Stimulated activated naive CD8-positive, alpha-beta T cell treated with anti-CD3 and anti-CD28 coated beads, Interleukin-15, Interleukin-2, amounts not matched to agents 100 U/mL and 50 U/mL, for 24 hours (primary cell): ENCODE measurements around the gene CHST15.
"Not testable (repeated sequence)": the region's sequence is repeated elsewhere in the genome, so short reads cannot be mapped to it uniquely, and the experiment has no call there.

Source experiments
- ATAC-seq: fragments of 150-1000 bp; cut with Tn5 transposase; one replicate; pipeline ENCODE4 v1.10.0; 2021
- DNase-seq: peaks from one replicate; pipeline ENCODE4 v3.0.0; 2021

Gene CHST15

DNA sequence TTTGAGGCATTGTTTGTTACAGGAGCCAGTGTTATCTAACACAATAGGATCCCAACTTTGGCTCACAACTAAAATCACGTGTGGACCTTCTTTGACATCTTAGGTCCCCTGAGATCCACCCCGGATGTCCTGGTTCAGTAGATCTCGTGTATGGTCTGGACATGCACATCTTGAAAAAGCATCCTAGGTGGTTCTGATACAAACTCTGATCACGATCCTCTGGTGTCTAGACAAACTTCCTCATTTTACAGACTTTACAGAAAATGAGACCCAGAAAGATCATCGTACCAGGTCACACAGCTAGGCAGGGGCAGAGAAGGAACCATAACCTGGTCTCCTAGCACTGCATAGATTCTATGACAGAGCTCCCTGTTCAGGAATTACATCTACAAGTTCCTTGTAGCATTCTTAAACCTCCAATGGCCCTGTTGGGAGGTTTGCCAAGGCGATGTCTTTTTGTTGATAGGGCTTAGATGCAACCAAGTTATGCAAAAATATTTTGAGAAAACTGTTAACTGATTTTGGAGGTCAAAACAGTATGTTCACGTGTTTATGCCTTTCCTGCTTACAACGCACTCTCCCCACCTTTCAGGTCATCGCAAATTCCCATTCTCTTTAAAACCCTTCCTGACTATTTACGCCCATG is 30.8 kb upstream of the CHST15 start:
- DNase-seq (no peak), ATAC-seq (no peak)

DNA sequence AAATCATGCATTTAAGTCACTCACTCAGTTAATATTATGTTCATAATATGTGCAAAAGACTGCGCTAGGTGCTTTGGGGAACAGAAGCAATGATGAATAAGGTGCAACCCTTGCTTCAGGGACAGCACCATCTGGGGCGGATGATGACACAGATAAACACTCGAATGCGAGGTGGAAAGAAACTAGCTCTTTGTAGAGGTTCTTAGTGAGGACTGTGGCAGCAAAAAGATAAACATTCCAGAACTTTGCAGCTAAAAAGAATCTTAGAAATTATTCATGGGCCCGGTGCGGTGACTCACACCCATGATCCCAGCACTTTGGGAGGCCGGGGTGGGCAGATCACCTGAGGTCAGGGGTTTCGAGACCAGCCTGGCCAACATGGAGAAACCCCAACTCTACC is 29.8 kb upstream of the CHST15 start:
- DNase-seq (no peak), ATAC-seq (no peak)

DNA sequence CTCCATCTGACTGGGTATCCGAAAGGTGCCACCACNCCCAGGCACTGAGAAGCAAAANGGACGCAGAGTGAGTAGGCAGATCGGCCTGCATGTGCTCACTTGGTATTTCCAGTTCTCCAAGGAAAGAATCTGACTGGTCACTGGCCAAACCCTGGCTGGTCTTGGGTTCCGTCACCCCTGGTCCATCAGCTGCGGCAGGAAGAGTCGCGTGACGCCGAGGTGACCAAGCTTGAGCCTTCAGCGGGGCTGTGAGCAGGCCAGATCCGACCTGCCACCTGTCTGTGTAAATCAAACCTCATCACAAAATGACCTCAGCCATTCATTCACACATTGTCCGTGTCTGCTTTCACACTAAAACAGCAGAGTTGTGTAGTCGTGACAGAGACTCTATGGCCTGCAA is 28.8 kb upstream of the CHST15 start:
- ATAC-seq: no peak

DNA sequence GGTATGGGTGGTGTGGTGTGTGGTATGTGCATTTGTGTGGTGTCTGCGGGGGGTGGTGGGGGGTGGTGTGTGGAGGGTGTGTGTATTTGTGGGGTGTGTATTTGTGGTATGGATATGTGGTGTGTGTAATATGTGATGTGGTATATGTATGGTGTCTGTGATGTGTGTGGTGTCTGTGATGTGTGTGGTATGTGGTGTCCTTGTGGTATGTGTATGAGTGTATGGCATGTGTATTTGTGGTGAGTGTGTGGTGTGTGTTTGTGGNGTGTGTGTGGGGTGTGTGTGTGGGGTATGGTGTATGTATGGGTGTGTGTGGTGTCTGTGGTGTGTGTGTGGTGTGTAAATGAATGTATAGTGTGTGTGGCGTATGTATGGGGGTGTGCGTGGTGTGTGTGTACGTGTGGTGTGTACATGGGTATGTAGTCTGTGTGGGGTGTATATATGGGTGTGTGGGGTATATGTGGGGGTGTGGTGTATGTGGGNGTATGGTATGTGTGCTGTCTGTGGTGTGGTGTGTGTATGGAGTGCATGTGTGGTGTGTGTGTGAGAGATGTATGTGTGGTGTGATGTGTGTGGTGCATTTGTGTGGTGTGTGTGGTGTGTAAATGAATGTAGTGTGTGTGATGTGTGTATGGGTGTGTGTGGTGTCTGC is 27.1 kb upstream of the CHST15 start:
- DNase-seq (no peak), ATAC-seq (no peak)

More for the DNA sequence above, 28.8 kb upstream of the CHST15 start:
- DNase-seq: no peak

DNA sequence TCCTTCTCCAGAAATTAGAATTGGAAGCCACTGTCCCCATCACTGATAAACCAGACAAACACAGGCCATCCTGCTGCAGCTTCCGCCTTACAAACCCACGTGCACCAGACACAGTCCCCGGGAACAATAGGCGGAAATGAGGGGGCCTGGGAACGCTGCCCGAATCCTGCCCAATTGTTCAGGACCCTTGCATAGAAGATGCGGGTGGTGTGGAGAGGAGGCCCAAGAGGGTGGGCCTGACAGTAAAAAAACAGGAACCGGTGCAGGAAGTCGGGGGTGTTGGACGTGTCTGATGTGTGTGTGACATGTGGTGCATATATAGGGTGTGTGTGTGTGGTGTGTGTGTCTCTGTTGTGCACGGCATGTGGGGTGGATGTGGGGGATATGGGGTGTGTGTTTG is 26.5 kb upstream of the CHST15 start:
- DNase-seq (no peak), ATAC-seq (no peak)

DNA sequence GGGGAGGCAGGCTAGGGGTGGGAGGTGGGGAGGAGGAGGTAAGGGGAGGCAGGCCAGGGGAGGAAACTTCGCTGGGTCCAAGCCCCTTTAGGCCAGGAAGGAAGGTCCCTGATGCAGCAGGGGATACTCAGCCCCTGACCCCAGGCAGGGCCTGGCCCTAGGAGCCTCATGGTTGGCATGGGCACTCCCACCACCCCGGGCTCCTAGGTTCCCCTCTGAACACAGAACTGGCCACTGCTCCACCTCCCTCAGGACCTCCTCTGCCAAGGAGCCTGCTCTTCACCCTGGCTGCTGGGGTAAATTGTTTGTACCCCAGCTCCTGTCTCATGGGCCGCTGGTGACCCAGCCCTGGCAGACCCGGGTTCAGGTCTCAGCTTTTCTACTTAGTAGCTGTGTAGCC is 25.8 kb upstream of the CHST15 start:
- DNase-seq: no peak
- no peak for ATAC-seq

DNA sequence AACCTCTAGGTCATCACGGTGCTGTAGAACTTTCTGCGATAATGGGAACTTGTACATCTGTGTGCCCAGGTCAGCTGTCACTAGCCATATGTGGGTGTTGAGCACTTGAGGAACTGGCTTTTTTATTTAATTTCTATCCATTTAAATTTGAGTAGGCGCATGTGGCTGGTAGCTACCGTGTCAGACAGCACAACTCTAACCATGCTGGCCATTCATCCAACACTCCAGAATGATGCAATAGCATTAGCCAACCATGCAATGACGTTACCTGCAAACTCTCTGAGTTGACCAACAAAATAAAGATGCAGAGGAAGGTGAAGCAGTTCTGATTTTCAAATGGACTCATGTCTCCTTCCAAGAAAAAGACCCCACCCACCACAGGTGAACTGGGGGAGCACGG is 24.4 kb upstream of the CHST15 start:
- ATAC-seq (no peak), DNase-seq (no peak)

DNA sequence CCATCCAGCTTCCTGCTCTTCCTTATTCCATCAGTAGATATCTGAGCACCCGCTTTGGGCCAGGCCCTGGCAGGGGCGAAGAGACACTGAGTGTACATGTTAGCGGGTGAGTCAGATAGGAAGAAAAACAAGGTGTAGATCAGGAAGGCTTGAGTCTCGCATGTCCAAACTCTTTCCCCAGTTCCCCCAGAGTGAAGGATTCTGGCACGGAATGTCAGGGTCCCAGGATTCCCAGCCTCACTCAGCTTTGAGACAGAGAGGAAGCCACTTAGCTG is 24.1 kb upstream of the CHST15 start:
- no peak for ATAC-seq
- no peak for DNase-seq

DNA sequence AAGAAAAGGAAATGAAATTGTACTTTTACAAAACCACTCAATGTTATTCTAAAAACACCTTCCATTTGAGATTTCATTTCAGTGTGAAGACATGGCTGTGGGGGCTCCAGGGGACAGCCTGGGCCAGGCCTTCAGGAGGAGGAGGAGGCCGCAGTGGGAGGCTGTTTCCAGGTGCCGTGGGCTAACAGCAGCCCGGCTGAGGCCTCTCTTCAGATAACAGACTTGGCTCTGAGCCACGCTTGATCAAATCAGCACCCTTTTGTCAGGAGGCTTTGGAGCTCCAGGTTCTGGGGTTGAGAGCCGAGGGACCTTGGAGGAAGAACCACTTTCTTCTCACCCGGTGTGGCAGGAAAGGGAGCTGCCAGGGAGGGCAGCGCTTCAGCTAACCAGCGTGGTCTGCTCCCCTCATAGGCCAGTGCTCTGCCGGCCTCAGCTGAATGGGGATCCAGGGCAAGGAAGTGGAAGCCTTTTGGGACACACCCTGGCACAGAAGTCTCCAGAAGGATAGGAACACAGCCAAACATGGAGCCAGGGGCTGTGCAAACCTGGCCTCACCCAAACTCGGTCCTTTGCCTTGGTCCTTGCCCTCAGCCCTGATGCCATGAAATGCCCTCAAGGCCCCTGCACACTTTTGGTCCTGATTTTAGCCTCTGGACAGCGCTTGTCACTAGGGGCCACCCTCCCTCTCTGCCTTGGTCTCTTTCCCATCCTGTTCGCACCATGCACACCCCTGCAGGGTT is 23.5 kb upstream of the CHST15 start:
- no peak for ATAC-seq
- DNase-seq: no peak

DNA sequence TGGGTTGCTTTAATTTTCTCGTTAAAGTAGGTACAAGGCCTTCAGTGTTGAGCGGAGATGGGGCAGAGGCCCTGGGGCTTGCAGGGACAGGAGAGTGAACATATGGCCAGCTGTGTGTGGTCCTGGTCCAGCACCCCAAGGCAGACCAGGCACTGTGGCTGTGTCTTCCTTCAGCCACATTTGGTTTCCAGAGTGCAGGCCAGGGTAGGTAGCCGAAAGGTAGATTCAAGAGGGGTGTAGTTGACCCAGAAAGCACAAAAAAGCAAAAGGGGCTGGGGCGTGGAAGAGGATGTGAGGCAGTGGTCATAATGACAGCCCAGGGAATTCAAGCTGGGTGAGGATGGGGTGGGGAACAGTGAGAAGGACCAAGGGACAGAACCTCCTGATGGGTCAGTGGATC is 21.3 kb upstream of the CHST15 start:
- ATAC-seq: no peak
- no peak for DNase-seq

DNA sequence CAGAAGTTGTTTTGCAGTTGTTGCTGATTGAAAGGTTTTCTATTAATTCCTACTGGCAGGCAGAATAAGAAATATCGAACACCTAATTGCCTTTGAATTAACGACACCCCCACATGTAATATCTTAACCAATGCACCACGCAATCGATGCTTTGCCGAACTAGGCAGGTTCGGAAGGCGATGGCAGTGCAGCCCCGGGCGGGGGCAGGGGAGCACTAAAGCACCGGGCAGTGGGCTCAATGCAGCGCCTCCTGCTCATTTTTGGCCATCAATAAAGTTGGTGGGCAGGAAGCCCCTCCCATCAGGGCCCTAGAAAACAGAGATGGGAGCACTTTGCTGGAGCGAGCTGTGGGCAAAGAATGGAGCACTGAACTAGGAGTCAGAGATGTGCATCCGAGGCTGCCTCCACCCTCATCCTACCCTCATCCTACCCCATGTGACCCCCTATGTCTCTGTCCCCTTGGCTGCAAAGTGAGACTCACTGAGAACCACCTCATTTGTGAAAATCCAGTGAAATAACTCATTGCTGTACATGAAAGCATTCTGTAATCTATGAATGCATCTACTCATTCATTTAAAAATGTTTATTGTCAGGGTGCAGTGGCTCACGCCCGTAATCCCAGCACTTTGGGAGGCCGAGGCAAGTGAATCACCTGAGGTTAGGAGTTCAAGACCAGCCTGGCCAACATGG is 19.6 kb upstream of the CHST15 start:
- no peak for DNase-seq
- no peak for ATAC-seq

DNA sequence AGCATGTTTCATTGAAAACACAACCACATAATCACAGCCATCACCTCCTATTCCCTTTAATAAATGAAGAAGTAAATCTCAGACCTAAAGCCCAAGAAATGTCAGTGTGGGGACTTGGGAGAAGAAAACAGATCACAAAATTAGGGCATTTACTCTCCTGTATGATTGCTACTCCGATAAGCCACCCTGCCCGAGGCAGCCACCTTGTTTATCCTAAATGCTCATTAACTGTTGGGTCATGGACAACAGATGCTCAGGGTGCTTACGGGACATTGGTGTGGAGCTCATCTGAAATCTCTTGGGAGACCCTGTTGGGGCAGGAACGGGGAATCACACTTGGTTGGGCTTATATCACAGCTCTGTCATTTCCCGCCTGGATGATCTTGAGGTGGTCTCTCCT is 17.5 kb upstream of the CHST15 start:
- ATAC-seq (no peak), DNase-seq (no peak)

DNA sequence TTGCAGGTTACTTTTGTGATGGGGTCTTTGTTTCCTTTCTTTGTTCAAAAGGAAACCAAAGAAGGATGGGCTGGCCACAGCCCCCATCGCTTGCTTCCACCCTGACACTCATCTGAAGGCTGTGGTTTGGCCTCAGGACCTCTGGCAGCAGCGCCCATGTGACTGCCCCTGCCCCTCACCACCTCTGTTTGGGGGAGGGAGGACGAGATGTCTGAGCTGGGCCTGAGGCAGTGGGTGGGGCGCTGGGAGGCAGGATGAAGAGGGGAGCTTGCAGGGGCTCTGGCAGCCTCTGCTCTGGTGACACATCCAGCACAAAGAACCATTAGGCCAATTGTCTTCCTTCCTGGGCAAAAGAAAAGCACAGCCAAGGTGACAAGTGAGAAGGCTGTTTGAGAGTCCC is 15.9 kb upstream of the CHST15 start:
- no peak for ATAC-seq
- DNase-seq: no peak

DNA sequence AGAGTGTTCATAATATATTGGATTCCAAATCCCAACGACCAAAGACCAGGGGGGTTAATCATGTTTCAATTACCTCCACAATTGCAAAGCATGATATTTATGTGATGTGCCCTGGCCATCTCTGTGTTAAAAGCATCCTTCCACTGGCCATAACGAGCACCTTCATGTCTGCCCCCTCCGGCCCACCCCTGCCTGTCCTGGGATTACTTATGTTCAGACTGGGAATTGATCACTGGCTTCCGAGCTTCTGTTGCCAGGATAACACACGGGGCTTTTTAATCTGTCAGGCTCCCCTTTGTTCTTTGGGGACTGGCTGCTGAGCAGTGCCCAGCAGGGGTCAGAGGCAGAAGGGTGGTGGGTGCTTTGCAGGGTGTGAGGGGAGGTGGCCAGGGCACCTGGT is 13.7 kb upstream of the CHST15 start:
- ATAC-seq (no peak), DNase-seq (no peak)

DNA sequence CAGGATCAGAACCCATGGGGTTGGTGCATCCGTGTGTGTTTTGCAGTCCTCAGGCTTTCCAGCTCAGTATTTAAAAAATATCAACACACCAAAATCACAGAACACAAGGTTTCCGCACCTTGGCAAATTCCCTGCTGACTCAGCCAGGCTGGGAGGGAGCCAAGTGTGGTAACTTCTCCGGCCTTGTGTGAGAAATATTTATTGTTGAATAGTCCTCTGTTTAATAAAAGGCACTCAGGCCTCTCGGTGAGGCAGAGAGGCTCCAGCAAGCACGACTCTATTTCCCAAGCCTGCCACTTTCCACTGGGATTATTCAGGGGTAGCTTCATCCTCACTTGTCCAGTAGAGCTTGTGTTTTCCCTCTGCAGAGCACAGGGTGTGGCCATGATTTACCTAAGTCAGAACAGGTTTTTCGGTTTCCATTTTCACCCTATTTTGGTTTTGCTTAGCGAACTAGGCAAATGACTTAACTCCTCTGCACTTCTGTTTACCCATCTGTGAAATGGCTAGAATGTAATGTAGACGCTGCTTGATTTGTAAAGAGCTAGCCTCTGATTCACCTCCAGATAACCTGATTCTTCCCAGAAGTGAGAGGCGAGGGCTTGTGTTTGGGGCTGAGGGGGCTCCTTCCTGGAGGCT is 13.0 kb upstream of the CHST15 start:
- ATAC-seq (peak; percentile 17), DNase-seq (no peak)

DNA sequence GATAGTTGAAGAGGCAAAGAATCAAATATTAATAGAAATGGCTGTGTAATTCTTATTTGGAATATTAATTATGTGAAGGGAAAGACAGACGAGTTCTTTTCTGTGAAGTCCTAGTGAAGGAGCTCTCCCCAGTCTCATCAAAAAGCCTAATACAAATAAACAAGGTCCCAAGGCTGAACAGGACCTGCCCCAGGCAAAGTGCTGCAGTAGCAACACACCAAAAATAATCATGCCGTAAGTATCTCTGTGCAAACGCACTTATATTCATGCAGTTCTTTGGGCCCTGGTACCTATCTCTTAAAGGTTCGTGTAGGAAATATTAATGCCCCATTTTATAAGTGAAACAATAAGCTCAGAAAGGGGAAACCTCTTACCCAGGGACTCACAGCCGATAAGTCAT is 12.2 kb upstream of the CHST15 start:
- no peak for DNase-seq
- ATAC-seq: no peak

DNA sequence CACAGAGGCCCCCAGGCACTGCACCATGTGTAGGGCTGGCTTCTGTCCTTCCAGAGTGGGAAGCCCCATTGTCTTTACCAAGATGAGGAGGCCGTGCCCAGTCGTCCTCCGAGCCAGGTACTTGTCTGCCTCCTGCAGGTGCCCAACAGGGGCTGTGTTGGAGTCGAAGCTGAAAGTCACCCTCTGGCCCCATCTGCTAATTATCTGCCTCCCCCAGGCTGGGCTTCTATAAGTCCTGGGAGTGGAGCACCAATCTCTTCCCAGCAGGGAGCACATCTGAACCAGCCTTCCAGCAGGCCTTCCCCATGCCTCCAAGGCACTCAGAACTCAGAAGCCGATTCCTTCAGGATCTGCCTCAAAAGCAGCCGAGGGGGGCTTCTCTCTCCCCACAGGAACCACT is 11.6 kb upstream of the CHST15 start:
- no peak for ATAC-seq
- DNase-seq: no peak

DNA sequence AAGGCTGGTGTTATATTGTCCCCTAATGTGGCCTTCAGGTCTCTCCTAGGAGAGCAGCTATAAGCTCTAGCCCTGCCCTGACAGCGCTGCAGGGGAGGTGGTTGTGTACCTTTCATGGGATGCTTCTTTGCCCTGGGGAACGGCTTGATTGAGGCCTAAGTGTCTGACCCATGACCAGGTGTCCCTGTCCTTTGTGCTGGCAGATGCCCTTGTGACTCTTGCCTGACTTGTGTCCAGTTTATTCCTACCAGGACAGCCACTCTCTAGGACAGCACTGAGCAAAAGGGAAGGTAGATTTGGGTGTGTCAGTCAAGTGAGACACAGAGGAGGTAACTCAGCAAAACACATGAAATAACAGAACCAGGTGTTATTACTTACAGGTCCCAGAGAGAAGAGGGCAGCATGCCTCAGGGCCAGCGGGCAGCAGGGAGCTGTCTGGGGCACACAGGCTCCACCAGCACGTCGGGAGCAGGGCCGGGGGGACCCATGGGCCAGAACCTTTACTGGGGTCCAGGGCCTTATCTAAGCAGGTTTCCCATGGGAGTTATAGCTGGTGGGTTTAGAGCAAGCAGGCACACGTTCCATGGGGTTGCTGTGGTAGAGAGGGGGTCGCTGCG is 10.7 kb upstream of the CHST15 start:
- DNase-seq (no peak), ATAC-seq (no peak)

DNA sequence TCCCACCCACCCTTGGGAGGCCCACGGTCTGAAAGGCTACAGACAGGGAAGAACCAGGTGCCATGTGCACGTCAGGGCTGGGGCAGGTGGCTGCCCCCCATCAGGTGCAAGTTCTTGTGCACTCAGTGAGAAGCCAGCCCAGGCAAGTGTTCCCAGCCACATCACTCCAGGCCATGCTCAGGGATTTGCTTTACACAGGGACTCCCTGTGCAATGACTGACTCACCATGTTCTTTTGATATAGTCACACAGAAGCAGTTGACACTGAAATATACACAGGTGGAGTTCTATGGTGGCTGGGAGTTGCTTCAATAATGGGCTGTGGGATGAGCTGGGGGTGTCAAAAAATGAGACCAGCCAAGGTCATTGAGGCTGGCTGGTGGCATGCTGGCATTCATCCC is 8.0 kb upstream of the CHST15 start:
- no peak for ATAC-seq
- no peak for DNase-seq

DNA sequence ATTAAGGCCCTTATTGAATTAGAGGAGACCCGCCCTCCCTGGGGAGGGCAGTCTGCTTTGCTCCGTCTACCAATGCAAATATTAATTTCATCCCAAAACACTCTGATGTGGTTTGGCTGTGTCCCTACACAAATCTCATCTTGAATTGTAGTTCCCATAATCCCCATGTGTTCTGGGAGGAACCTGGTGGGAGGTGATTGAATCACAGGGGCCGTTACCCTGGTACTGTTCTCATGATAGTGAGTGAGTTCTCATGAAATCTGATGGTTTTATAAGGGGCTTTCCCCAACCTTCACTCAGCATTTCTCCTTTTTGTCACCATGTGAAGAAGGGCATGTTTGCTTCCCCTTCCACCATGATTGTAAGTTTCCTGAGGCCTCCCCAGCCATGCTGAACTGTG is 7.3 kb upstream of the CHST15 start:
- not testable (repeated sequence) for ATAC-seq, DNase-seq

DNA sequence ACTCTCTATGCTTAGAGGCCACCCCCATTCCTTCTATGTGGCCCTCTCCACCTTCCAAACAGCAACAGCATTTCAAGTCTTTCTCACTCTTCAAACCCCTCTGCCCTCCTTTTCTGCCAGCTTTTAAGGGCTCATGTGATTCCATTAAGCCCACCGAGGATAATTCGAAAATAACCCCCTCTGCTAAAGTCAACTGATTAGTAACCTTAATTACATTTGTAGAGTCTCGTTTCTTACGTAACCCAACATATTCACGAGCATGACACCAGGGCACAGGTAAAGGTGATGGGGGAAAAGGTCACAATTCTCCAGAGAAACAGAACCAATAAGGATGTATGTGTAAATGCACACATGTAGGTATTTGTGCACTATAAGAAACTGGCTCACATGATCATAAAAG is 6.7 kb upstream of the CHST15 start:
- DNase-seq (no peak), ATAC-seq (no peak)

DNA sequence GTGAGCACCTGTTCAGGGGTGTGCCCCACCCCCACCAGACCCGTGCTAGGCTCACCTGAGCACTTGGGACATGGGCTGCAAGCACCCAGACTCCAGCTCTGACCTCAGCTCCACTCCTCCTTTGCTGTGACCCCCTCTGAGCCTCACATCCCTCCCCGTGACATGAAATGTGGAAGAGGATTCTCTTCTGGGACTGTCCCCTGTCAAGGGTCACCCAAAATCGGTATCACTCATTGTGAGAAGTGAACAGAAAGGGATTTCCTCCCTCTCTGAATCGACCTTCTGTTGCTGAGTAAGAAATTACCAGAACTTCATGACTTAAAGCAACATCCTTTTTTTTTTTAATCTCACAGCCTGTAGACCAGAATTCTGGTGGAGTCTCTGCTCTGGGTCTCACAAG is 6.2 kb upstream of the CHST15 start:
- ATAC-seq: no peak
- DNase-seq: no peak

DNA sequence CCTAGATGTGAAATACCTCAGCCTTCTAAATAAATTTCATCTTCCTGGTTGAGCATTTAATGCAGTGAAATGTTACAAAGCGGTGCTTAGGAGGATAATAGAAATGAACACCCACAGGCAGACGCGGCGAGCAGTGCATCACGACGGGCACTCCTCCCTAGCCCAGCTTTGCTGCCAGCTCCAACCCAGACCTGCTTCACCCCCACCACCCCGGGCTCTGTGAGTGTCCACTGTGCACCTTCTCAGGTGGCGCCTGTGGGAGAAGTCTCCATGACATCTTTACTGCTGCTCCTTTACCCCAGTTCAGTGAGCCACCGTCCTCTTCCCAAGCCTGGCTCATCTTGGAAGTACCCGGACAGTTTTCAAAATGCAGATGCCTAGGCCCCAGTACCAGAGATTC is 5.2 kb upstream of the CHST15 start:
- DNase-seq: no peak
- no peak for ATAC-seq
